GM12874 (cell line): ENCODE measurements around the gene GABRA6.
A peak's percentile ranks its signal among the peaks of the same experiment; 100 is the strongest.

Source experiments
- TF ChIP-seq, protein P1 (sequence below): IDR thresholded peaks from 2 replicates; pipeline ENCODE4 v1.5.1; 2011; ENCODE audit warnings: low read depth, mild to moderate bottlenecking, control low read depth, low read length, moderate library complexity; ENCODE audit not compliant: insufficient read depth

GABRA6 gene

DNA sequence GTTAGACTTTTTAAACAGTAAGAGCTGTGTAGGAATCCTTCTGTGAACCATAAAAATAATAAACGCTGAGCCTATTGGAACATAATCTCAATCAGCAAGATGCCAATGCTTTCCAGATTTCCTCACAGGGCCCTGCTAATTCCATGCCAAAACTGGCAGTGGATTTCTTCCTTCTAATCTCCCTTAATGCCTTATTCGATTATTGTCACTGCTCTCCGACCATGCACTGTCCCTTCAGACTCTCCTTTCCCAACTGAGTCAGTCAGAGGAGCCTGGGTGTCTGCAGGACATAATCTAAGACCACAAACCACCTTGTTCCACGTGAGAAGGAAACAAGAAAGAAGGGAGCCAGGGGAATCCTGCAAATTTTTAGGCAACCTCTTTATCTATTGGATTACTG lies at the start of gene GABRA6:
GABRA6 (plus strand) TSS at position 261 of the 400 bp plus-strand sequence. CDS start 269 bp downstream, outside the sequence.
- TF ChIP-seq, protein P1, sequence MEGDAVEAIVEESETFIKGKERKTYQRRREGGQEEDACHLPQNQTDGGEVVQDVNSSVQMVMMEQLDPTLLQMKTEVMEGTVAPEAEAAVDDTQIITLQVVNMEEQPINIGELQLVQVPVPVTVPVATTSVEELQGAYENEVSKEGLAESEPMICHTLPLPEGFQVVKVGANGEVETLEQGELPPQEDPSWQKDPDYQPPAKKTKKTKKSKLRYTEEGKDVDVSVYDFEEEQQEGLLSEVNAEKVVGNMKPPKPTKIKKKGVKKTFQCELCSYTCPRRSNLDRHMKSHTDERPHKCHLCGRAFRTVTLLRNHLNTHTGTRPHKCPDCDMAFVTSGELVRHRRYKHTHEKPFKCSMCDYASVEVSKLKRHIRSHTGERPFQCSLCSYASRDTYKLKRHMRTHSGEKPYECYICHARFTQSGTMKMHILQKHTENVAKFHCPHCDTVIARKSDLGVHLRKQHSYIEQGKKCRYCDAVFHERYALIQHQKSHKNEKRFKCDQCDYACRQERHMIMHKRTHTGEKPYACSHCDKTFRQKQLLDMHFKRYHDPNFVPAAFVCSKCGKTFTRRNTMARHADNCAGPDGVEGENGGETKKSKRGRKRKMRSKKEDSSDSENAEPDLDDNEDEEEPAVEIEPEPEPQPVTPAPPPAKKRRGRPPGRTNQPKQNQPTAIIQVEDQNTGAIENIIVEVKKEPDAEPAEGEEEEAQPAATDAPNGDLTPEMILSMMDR = no peak

DNA sequence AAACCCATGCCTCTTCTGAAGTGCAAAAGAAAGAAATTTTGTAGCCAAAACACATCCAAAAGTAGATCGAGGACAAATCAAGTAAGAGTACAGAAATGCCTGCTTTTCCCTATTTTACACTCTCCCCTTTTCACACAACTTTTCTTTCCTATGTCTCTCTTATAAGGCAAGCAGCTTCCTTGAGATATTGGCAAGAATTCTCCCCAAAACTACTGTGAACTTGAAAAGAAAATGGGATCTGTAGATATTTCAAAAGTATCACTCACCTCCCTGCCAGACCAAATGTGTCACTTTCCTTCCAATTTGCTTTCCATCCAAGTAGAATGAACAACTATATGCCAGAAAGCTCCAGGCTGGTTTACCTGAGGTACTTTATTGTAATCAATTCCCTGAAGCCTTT lies 47.9 kb upstream of the GABRA6 start:
- TF ChIP-seq, protein P1 = no peak

GRCh38 chr5:161641444-161641843 lies 44.1 kb upstream of the GABRA6 start:
- TF ChIP-seq, protein P1 = no peak

- TF ChIP-seq, protein P1 = no peak
Measured at GRCh38 chr5:161645264-161645663, 40.3 kb upstream of the GABRA6 start.

GRCh38 chr5:161660806-161661205 lies 24.7 kb upstream of the GABRA6 start:
- TF ChIP-seq, protein P1 = no peak

GRCh38 chr5:161663431-161663830 lies 22.1 kb upstream of the GABRA6 start:
- TF ChIP-seq, protein P1 = no peak

GRCh38 chr5:161676103-161676502 lies 9.4 kb upstream of the GABRA6 start:
- TF ChIP-seq, protein P1 = peak; percentile 59
